Sigmoid colon (tissue), 4 donors: ENCODE data around the gene TRIM65.

Source experiments
- CTCF ChIP-seq, 4 experiments: fragments of 450-650 bp in 3 of 4; fragments of 200-600 bp in 1 of 4; IDR thresholded peaks; one replicate each; pipeline ENCODE4 v1.5.1; 2016 to 2019; ENCODE audit warnings: antibody characterized with exemption in 4 of 4, mild to moderate bottlenecking in 3 of 4, moderate library complexity in 2 of 4
- EP300 ChIP-seq, 4 donors: sonication (generic); formaldehyde crosslinking; IDR thresholded peaks; one replicate each; pipeline ENCODE4 v1.6.1; 2017; ENCODE audit warnings: antibody characterized with exemption in 4 of 4
- POLR2A ChIP-seq, 2 donors: fragments of 450-650 bp; IDR thresholded peaks; one replicate each; pipeline ENCODE4 v1.6.1; 2016; ENCODE audit warnings: antibody characterized with exemption in 2 of 2, mild to moderate bottlenecking in 2 of 2, moderate library complexity in 2 of 2
- POLR2AphosphoS5 ChIP-seq, 4 donors: sonication (generic); formaldehyde crosslinking; IDR thresholded peaks; one replicate each; pipeline ENCODE4 v1.6.1; 2017; ENCODE audit warnings: antibody characterized with exemption in 4 of 4

- TF ChIP-seq CTCF (IDR thresholded peaks at IDR 0.05): peak; percentile 22 to 51 (median 32)
- peak; percentile 93 to 98 for TF ChIP-seq POLR2A (IDR thresholded peaks at IDR 0.05)
- peak; percentile 98 to 99 (median 99) for TF ChIP-seq POLR2AphosphoS5 (IDR thresholded peaks at IDR 0.05)
- no peak for TF ChIP-seq EP300 (IDR thresholded peaks at IDR 0.05)
Measured at GRCh38 chr17:75855310-75856061, 41.3 kb downstream of the TRIM65 start, which contains the start of gene WBP2.
